ENCODE data around the gene VIL1.

VIL1 gene

DNA sequence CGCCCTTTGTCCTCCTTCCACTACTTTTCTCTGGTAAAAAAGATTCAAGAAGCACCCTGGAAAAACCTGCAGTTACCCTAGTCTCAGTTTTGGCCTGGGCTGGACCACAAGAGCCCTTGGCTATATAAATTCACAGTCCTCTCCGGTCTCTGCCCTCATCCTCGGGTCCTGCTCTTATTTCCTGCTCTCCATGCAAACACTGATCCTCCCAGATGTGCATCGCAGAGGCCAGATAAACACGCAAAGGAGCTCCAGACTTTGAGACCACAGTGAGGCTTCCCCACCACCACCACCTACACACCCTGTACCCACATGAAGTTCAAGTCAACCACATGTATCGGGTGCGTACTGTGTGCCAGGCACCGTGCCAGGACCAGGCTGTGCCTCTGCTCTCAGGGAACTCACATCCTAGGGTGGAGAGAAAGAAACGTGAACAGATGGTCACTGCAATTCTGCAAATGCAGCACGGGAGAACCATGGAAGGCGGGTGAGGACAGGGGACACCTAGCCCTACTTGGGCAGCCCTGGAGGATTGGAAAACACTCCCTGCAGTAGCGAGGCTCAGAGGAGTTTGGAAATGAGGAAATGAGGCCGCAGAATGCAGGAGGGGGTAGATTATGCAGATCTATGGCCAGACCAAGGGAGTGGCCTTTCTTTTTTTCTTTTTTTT is 11.8 kb upstream of the VIL1 start:
- DNase-seq: no peak

DNA sequence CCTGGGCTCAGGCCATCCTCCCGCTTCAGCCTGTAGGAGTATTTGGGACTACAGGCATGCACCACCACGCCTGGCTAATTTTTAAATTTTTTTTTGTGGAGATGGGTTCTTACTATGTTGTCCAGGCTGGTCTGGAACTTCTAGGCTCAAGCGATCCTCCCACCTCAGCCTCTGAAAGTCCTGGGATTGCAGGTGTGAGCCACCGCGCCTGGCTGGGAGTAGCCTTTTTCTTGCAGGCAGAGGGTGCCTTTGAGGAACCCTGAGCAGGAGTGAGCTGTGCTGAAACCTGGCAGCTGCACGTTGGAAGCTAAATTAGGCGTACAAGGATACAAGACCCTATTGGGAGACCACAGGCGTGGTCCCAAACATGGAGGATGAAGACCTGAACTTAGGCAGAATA is 11.2 kb upstream of the VIL1 start:
- DNase-seq: no peak

DNA sequence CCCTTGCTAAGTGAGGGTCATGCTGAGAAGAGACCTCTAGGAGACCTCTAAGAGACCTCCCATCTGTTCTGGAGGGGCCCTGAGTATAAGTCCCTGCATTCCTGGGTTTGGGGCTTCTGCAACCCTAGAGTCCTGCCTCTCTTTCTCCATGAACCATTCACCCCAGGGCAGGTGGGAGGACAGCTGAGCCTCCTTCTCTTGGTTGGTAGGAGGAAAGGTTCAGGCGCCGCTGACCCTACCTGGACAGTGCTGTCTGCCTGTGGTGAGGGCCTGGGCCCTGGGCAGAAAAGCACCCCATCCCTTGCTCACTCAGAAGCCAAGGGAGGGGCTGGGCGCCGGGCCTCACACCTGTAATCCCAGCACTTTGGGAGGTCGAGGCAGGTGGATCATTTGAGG is 604 bp upstream of the VIL1 start:
- DNase-seq: no peak

DNA sequence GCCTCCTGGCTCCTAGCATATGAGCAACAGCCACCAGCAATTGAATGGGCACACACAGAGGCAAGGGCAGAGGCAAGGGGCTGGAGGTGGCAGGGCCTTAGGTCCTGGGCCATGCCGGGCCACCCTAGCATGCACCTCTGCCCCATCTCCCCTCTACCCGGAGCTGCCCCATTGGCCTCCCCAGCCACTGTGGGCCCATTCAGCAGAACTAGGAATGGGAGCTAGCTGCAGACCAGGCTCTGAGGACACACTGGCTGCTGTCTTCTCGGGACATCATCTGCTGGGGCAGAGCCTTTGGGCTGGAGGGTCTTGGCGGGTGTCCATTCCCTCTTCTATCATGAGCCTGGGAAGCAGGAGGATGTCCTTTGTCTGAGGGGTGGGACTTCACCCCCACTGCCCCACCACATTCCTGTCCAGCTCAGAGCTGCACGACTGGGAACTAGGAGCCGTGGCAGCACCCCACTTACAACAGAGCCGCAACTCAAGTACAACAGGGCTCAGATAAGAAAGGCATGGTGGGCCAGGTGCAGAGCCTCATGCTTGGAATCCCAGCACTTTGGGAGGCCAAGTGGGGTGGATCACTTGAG is 800 bp downstream of the VIL1 start:
- DNase-seq: no peak

DNA sequence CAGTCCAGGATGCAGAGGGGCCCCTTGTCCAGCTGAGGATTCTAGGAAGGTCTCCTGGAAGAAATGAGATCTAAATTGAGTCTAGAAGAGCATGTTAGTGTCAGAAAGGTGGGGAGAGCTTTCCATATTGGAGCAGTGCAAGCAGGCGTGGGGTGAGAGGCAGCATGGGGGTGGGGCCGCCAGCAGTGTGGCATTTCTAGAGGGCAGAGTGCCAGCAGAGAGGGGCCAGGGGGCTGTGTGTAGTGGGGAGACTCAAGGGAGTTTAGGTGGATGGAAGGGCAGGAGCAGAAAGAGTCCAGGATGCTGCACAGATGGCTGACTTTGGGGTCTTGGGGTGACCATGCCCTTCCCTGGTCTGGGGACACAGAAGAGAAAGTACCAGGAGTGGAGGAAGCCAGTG is 2.1 kb downstream of the VIL1 start:
- no peak for DNase-seq

DNA sequence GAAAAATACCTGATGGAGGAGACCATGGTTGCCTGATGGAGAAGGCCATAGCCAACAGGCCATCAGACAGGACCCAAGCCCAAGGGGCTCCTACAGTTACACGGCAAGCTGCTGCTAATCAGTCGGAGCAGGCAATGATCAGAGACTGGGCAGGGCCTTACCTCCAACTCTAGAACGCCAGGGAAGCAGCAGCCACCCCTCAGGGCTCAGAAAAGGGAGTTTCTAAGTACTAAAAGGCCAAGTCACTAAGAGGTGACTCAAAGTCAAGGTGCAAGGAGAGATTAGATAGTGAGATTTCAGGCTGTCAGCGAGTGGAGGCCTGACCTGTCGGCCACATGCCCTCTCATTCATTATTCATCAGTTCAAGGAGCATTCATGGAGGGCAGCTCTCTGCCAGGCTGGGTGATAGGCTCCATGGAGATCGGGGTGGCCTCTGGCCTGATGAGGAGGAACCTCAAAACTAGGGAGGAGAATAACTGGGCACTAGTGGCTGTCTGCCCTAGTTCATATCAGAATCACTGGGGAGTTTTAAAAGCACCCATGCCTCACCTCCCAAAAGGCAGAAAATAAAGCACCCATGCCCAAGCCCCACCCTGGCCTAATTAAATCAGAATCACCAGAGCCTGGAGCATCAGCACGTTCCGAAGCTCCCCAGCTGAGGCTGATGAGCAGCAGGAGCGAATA is 3.6 kb downstream of the VIL1 start:
- no peak for DNase-seq

DNA sequence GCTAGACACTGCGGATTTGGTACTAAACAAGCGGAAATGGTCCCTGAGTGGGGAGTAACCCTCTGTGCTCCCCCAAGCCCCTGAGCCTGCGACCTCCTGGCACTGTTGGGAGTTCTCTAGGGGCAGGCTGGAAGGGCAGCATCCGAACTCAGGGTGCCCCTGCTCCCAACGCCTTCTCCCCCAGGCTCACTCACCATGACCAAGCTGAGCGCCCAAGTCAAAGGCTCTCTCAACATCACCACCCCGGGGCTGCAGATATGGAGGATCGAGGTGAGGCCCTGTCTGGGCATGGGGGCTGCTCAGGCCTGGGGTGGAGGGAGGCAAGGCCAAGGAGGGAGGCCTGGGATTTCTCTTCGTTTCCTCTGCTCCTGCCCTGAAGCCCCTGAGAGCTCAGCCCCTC is 4.7 kb downstream of the VIL1 start:
- no peak for DNase-seq

DNA sequence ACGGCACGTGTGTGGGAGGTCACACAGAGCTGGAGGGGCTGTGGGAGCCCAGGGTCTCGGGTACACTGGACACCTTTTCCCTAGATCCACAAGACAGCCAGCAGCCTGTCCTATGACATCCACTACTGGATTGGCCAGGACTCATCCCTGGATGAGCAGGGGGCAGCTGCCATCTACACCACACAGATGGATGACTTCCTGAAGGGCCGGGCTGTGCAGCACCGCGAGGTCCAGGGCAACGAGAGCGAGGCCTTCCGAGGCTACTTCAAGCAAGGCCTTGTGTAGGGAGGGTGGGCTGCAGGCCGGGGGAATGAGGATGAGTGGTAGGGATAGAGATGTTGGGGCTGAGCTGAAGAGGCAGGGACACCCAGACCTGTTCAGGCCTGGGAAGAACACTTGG is 6.6 kb downstream of the VIL1 start:
- DNase-seq: no peak

DNA sequence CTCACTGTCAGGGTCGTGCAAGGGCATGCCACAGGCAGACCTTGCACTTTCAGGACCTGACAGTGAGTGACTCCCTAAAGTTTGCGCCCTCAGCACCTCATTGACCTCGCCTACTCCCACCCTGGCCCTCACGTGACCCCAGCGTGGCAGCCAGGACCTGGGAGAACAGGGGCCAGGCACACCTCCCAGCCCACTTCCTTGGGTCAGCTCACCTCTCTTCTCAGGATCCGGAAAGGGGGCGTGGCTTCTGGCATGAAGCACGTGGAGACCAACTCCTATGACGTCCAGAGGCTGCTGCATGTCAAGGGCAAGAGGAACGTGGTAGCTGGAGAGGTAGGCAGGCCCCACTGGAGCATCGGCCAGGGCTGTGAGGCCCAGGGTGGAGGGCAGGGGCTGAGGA is 8.8 kb downstream of the VIL1 start:
- DNase-seq: no peak

DNA sequence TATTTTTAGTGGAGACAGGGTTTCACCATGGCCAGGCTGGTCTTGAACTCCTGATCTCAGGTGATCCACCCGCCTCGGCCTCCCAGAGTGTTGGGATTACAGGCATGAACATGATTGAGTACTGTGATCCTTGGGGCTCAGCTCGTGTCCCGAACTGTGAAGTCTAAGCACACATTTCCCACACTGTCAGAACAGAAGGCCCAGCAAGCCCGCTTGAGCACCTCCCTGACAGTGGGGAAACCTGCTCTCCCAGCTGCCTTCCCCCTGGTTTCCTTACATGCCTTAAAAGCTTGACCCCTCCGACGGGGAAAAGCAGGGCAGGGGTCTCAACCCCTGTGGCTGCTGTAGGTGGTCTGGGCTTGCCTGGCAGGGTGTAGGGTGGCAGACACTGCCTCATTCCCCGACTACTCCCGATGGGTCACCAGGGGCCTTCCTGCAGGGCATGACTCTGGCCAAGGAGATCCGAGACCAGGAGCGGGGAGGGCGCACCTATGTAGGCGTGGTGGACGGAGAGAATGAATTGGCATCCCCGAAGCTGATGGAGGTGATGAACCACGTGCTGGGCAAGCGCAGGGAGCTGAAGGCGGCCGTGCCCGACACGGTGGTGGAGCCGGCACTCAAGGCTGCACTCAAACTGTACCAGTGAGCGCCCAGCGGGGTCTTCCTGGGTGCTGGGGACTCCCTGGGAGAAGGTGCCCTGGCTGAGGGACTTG is 10.1 kb downstream of the VIL1 start:
- DNase-seq: no peak

DNA sequence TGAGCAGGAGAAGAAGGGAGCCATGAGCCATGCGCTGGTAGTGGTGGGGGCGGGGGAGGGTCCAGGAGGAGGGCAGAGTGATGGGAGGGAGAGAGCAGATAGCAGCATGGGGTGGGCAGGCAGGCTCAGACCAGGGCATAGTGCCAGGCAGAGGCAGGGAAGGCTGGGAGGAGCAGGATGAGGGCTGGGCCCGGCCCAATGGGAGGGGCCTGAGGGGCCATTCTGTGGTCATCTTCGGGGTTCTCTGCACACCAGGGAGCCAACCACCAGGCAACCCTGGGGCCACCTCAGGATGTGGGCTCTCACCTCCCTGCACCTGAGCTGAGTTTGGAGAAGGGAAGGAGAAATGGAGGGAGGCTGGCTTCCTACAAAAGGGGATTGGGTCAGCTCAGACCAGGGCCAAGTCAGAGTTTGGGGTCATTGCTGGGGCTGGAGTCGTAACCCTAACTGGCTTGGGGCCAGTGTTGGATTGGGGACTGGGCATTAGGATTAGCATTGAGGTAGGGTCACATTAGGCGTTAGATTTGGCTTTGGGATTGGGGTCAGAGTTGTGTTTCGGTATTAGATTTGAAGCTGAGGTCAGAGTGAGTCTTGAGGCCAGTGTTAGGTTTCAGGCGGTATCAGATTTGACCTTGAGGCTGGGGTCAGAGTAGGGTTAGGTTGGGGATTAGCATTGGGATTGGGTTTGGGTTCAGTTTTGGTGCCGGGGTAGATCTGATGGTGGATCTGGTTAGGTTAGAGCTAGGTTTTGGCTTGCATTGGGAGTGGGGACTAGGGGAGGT is 11.2 kb downstream of the VIL1 start:
- DNase-seq: no peak

DNA sequence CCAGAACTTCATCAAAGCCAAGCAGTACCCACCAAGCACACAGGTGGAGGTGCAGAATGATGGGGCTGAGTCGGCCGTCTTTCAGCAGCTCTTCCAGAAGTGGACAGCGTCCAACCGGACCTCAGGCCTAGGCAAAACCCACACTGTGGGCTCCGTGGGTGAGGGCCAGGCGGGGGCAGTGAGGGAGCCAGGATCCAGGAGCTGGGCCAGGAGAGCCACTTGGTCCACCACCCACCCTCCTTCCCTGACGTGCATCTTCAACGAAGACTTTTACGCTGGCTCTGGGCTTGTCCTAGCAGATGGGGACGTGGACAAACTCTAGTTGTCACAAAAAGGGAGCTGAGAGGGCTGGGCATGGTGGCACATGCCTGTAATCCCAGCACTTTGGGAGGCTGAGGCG is 11.8 kb downstream of the VIL1 start:
- DNase-seq: no peak

DNA sequence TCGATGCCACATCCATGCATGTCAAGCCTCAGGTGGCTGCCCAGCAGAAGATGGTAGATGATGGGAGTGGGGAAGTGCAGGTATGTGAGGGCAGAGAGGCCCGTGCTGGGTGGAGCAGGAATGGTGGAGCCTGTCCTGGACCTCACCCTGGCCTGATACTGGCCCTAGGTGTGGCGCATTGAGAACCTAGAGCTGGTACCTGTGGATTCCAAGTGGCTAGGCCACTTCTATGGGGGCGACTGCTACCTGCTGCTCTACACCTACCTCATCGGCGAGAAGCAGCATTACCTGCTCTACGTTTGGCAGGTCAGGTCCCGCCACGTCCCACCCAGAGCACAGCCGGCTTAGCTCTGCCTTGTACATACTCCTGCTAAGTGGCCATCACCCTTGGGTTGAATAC is 13.0 kb downstream of the VIL1 start:
- no peak for DNase-seq

DNA sequence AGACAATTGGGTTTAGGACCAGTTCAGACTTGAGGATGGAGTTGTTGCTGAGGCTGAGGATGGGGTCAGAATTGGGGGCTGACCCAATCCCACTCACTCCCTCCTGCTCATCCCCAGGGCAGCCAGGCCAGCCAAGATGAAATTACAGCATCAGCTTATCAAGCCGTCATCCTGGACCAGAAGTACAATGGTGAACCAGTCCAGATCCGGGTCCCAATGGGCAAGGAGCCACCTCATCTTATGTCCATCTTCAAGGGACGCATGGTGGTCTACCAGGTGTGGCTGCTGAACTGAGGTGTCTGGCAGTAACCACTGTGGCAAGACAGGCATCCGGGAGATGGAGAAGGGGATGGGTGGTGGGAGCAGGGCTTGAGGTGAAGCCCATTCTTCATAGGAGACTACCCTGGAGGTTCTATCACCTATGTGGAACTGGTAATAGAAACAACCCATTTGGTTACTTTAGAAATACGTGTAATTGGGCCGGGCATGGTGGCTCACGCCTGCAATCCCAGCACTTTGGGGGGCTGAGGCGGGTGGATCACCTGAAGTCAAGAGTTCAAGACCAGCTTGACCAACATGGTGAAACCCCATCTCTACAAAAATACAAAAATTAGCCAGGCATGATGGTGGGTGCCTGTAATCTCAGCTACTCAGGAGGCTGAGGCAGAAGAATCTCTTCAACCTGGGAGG is 13.9 kb downstream of the VIL1 start:
- no peak for DNase-seq

DNA sequence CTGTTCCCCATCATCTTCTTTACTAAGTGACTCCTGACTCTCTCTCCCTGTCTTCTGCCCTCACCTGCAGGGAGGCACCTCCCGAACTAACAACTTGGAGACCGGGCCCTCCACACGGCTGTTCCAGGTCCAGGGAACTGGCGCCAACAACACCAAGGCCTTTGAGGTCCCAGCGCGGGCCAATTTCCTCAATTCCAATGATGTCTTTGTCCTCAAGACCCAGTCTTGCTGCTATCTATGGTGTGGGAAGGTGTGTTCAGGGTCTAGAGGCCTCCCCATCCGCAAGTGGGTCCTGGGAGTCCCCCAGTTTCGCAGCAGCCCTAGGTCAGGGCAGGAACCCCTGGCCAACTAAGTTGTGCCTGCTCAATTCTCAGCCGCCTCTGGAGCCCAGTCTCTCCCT is 15.5 kb downstream of the VIL1 start:
- DNase-seq: no peak

DNA sequence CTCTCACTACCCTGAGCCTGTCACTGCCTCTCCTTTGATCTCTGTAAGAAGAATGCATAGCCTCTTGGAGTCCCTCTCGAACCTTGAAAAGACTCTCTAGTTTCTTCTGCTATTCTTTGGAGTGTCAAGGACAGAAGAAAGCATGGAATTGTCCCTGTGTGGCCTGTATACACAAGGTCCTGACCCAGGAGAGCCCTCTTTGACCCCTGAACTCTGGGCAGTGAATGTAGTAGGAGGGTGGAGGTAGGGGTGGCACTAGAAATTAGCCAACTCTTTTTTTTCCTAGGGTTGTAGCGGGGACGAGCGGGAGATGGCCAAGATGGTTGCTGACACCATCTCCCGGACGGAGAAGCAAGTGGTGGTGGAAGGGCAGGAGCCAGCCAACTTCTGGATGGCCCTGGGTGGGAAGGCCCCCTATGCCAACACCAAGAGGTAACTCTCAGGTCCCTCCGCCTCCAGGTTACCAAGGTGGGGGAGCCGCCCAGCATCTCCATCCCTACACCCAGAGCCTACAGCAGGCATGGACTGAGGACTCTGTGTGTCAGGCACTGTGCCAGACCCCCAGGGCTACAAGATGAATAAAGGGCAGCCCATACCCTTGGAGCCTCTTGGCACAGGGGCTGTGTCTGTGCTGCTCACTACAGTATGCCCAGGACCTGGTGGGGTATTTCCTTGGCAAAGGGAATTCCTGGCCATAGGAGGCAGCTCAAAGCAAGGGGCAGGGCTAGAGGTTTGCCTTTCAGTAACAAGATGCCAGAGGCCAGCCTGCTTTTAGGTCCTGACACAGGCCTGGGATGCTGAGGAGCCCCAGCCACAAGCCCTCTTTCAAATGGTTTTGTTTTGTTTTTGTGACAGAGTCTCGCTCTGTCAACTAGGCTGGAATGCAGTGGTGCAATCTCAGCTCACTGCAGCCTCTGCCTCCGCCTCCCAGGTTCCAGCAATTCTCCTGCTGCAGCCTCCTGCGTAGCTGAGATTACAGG is 16.4 kb downstream of the VIL1 start:
- DNase-seq: no peak

DNA sequence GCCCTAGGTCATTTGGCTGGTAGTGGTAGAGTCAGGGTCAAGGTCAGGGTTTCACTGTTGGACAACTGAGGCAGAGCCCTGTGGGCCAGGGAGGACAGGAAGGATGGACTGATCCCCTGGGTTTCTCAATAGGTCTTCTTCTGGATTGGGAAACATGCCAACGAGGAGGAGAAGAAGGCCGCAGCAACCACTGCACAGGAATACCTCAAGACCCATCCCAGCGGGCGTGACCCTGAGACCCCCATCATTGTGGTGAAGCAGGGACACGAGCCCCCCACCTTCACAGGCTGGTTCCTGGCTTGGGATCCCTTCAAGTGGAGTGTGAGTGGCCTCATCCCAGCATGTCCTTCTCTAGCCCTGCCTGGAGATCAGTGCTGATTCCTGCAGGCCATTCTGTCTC is 18.1 kb downstream of the VIL1 start:
- DNase-seq: no peak

DNA sequence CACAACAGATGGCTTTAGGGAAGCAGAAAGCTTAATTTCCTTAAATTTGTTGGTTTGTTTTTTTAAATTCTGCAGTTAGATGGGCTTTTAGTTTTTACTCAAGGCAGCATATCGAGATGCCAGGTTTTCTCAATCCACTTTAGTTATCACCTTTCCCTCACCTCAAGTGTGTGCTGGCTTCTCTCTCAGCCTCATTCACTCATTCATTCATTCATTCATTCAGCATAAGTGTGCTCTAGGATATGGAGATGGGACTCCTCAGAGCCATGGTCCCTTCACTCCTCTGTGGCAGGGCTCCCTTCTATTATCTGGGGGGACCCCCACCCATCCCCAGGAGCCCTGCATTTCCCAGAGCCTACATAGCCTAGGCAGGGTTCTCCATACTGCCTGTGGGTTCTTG is 19.0 kb downstream of the VIL1 start:
- DNase-seq: no peak

DNA sequence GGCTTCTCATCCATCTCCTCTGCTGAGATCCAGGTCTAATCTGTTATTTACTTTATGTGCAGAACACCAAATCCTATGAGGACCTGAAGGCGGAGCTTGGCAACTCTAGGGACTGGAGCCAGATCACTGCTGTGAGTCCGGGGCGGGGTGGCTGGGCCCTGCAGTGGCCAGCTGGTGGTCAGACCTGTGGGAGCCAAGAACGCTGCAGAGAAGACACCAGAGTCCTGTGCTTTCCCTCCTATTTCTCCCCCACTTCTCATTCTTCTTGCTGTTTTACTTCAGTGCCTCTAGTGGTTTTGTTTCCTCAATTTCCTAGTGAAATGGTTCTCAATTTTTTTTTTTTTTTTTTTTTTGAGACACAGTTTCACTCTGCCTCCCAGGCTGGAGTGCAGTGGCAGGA is 19.7 kb downstream of the VIL1 start:
- no peak for DNase-seq

DNA sequence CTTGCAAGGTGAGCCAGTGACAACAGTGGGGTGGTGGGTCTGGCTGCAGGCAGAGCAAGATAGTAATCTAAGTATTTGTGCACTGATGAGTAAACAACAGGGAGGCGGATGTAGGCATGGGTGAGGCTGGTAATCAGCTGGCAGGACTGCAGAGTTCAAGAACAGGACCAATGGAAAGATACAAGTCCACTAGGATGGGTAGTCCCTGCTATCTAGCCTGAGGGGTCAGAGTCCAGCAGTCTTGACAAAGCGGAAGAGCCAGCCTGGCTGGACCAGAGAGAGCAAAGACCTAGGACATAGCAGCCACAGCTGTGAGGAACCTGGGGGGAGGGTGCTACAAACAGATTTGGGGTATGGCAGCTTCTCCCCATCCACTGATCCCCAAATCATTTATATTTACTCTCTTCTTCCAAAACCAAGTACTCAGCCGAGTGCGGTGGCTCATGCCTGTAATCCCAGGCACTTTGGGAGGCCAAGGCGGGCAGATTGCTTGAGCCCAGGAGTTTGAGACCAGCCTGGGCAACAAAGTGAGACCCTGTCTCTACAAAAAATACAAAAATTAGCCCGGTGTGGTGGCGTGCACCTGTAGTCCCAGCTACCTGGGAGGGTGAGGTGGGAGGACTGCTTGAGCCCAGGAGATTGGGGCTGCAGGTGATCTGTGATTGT is 25.9 kb downstream of the VIL1 start:
- DNase-seq: no peak

DNA sequence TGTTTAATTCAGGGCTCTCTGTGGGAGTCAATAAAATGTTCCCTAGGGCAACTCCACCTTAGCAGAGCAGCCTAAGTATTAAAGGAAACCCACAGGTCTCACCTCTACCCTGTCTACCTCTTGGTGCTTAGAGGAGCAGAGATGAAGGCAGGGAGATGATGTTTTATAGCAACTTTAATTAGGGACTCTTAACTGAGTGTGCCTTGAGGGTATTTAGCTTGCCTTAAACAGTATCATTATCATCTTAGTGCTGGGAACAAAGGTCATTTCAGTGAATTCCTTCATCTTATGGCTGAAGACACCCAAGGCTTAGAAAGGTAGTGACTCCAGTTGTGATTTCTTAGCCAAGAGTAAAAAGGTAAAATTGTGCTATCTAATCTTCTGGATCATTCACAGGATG is 26.7 kb downstream of the VIL1 start:
- DNase-seq: no peak
